GM23338 (cell line): ENCODE results near the gene PPP6R1. TPM values are rescaled to one million over a fixed set of nuclear protein-coding genes. Genes with fewer than 3 reads are reported as not detected.
"Not testable (repeated sequence)": the region's sequence is repeated elsewhere in the genome, so short reads cannot be mapped to it uniquely, and the experiment has no call there.

Experiments used
- ATAC-seq: fragments of 200-7000 bp; cut with Tn5 transposase; 3 replicates; pipeline ENCODE4 v1.9.1; 2020
- DNase-seq: peaks from one replicate; pipeline ENCODE4 v3.0.0-alpha.2; 2015; ENCODE audit warnings: low spot score
- H2AFZ ChIP-seq: fragments of 200-600 bp; sonication (generic); 2 replicates; pipeline ENCODE4 v1.8.0; 2016; ENCODE audit warnings: antibody characterized with exemption, mild to moderate bottlenecking, moderate library complexity
- H3F3A ChIP-seq: fragments of 200-600 bp; sonication (generic); replicated peaks from 2 replicates; pipeline ENCODE4 v1.8.0; 2017; ENCODE audit warnings: antibody characterized with exemption, mixed run types, low read depth
- H3K27ac ChIP-seq: fragments of 200-600 bp; sonication (generic); 2 replicates; pipeline ENCODE4 v1.6.1; 2016; ENCODE audit warnings: low read depth
- H3K27me3 ChIP-seq: fragments of 200-600 bp; sonication (generic); 2 replicates; pipeline ENCODE4 v1.8.0; 2016; ENCODE audit warnings: mild to moderate bottlenecking, mixed run types, moderate library complexity; ENCODE audit not compliant: insufficient read depth
- H3K36me3 ChIP-seq: fragments of 200-600 bp; sonication (generic); 2 replicates; pipeline ENCODE4 v1.8.0; 2016; ENCODE audit warnings: mild to moderate bottlenecking; ENCODE audit not compliant: insufficient read depth
- H3K4me1 ChIP-seq: fragments of 200-600 bp; sonication (generic); 2 replicates; pipeline ENCODE4 v1.8.0; 2016; ENCODE audit warnings: mild to moderate bottlenecking, moderate library complexity; ENCODE audit not compliant: insufficient read depth
- H3K4me2 ChIP-seq: fragments of 200-600 bp; sonication (generic); 2 replicates; pipeline ENCODE4 v1.7.1; 2017; ENCODE audit warnings: mixed run types
- H3K4me3 ChIP-seq: fragments of 200-600 bp; sonication (generic); 2 replicates; pipeline ENCODE4 v1.6.1; 2016; ENCODE audit warnings: mixed run types
- H3K79me2 ChIP-seq: fragments of 200-600 bp; sonication (generic); replicated peaks from 2 replicates; pipeline ENCODE4 v1.8.0; 2017; ENCODE audit warnings: mild to moderate bottlenecking; ENCODE audit not compliant: insufficient read depth
- H3K9me2 ChIP-seq: fragments of 200-600 bp; sonication (generic); 2 replicates; pipeline ENCODE4 v1.8.0; 2017; ENCODE audit not compliant: insufficient read depth
- H4K20me1 ChIP-seq: fragments of 200-600 bp; sonication (generic); replicated peaks from 2 replicates; pipeline ENCODE4 v1.8.0; 2017; ENCODE audit warnings: mild to moderate bottlenecking; ENCODE audit not compliant: insufficient read depth
- H3K27ac Mint-ChIP-seq: 2 replicates; pipeline ENCODE4 v1.8.0; 2020; ENCODE audit warnings: inconsistent platforms, mild to moderate bottlenecking, moderate library complexity, mixed read lengths
- H3K27me3 Mint-ChIP-seq: 3 replicates; pipeline ENCODE4 v1.8.0; 2022; ENCODE audit warnings: low read depth, mild to moderate bottlenecking, moderate library complexity, mixed read lengths, inconsistent platforms; ENCODE audit not compliant: insufficient read depth, poor library complexity
- H3K36me3 Mint-ChIP-seq: 3 replicates; pipeline ENCODE4 v1.8.0; 2021; ENCODE audit warnings: low read depth, mild to moderate bottlenecking, inconsistent platforms, moderate library complexity, mixed read lengths
- H3K4me1 Mint-ChIP-seq: 3 replicates; pipeline ENCODE4 v1.8.0; 2020; ENCODE audit warnings: mild to moderate bottlenecking, inconsistent platforms, mixed read lengths
- H3K4me3 Mint-ChIP-seq: 3 replicates; pipeline ENCODE4 v1.8.0; 2021; ENCODE audit warnings: moderate library complexity, mild to moderate bottlenecking, inconsistent platforms, mixed read lengths
- H3K9me3 Mint-ChIP-seq: 3 replicates; pipeline ENCODE4 v1.8.0; 2020; ENCODE audit warnings: moderate library complexity, mild to moderate bottlenecking, inconsistent platforms, mixed read lengths
- CREB1 ChIP-seq: fragments of 250-450 bp; sonication (Bioruptor Pico); IDR thresholded peaks from 2 replicates; pipeline ENCODE4 v1.5.0; 2020; ENCODE audit warnings: low read depth, mild to moderate bottlenecking, moderate library complexity
- EZH2 ChIP-seq: fragments of 200-600 bp; sonication (generic); IDR thresholded peaks from one replicate; pipeline ENCODE4 v1.8.0; 2017; ENCODE audit warnings: antibody characterized with exemption, mild to moderate bottlenecking, low read depth; ENCODE audit not compliant: unreplicated experiment
- EZH2phosphoT487 ChIP-seq: fragments of 200-600 bp; sonication (generic); IDR thresholded peaks from one replicate; pipeline ENCODE4 v1.8.1; 2018; ENCODE audit warnings: antibody characterized with exemption; ENCODE audit not compliant: unreplicated experiment
- NANOG ChIP-seq: IDR thresholded peaks from 2 replicates; pipeline ENCODE4 v1.6.1; 2016; ENCODE audit warnings: antibody characterized with exemption, borderline replicate concordance
- ZNF331 ChIP-seq: fragments of 250-450 bp; sonication (Bioruptor Pico); IDR thresholded peaks from 2 replicates; pipeline ENCODE4 v1.5.0; 2020; ENCODE audit warnings: low read depth, mild to moderate bottlenecking, moderate library complexity
- polyA plus RNA-seq: library from polyadenylated mRNA; unstranded; fragments of >200 nt; fragmentation: Nextera tagmentation; extraction: Ambion mirVana; gene quantifications from 2 replicates; pipeline ENCODE4 v1.2.1, GENCODE V29; 2016
- total RNA-seq: library from RNA; depleted of rRNA; stranded (reverse); fragments of >200 nt; shearing (Covaris generic); gene quantifications from 2 replicates; pipeline ENCODE4 v1.2.3, GENCODE V29; 2014
- TF ChIP-seq, protein P1 (sequence below): fragments of 250-450 bp; sonication (Bioruptor Pico); IDR thresholded peaks from 2 replicates; pipeline ENCODE4 v1.5.0; 2020; ENCODE audit warnings: mild to moderate bottlenecking, moderate library complexity
- TF ChIP-seq, protein P2 (sequence below): IDR thresholded peaks from 2 replicates; pipeline ENCODE4 v1.6.1; 2016; ENCODE audit warnings: antibody characterized with exemption

Gene PPP6R1
- total and polyA plus RNA-seq, 2 experiments from 2014 or later, result 22.2 to 70.8 TPM

DNA sequence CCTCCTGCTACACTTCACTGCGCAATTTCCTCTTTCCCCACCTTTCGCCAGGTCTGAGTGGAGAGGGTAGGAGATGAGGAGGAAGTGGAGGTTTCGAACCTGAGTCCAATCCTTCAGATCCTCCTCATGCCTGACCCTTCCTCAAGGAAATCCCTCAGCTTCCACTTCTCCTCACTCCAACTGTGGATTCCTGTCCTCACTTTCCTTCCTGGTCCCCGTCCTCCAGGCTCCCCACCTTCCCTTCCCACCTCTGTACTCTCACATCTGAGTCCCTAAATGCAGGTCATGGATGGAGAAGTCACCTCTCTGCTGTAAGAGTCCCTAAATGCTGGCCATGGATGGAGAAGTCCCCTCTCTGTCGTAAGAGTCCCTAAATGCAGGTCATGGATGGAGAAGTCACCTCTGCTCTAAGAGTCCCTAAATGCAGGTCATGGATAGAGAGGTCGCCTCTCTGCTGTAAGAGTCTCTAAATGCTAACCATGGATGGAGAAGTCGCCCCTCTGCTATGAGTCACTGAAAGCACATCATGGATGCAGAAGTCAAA lies 33.3 kb downstream of the PPP6R1 start (continued):
- TF ChIP-seq, protein P1, sequence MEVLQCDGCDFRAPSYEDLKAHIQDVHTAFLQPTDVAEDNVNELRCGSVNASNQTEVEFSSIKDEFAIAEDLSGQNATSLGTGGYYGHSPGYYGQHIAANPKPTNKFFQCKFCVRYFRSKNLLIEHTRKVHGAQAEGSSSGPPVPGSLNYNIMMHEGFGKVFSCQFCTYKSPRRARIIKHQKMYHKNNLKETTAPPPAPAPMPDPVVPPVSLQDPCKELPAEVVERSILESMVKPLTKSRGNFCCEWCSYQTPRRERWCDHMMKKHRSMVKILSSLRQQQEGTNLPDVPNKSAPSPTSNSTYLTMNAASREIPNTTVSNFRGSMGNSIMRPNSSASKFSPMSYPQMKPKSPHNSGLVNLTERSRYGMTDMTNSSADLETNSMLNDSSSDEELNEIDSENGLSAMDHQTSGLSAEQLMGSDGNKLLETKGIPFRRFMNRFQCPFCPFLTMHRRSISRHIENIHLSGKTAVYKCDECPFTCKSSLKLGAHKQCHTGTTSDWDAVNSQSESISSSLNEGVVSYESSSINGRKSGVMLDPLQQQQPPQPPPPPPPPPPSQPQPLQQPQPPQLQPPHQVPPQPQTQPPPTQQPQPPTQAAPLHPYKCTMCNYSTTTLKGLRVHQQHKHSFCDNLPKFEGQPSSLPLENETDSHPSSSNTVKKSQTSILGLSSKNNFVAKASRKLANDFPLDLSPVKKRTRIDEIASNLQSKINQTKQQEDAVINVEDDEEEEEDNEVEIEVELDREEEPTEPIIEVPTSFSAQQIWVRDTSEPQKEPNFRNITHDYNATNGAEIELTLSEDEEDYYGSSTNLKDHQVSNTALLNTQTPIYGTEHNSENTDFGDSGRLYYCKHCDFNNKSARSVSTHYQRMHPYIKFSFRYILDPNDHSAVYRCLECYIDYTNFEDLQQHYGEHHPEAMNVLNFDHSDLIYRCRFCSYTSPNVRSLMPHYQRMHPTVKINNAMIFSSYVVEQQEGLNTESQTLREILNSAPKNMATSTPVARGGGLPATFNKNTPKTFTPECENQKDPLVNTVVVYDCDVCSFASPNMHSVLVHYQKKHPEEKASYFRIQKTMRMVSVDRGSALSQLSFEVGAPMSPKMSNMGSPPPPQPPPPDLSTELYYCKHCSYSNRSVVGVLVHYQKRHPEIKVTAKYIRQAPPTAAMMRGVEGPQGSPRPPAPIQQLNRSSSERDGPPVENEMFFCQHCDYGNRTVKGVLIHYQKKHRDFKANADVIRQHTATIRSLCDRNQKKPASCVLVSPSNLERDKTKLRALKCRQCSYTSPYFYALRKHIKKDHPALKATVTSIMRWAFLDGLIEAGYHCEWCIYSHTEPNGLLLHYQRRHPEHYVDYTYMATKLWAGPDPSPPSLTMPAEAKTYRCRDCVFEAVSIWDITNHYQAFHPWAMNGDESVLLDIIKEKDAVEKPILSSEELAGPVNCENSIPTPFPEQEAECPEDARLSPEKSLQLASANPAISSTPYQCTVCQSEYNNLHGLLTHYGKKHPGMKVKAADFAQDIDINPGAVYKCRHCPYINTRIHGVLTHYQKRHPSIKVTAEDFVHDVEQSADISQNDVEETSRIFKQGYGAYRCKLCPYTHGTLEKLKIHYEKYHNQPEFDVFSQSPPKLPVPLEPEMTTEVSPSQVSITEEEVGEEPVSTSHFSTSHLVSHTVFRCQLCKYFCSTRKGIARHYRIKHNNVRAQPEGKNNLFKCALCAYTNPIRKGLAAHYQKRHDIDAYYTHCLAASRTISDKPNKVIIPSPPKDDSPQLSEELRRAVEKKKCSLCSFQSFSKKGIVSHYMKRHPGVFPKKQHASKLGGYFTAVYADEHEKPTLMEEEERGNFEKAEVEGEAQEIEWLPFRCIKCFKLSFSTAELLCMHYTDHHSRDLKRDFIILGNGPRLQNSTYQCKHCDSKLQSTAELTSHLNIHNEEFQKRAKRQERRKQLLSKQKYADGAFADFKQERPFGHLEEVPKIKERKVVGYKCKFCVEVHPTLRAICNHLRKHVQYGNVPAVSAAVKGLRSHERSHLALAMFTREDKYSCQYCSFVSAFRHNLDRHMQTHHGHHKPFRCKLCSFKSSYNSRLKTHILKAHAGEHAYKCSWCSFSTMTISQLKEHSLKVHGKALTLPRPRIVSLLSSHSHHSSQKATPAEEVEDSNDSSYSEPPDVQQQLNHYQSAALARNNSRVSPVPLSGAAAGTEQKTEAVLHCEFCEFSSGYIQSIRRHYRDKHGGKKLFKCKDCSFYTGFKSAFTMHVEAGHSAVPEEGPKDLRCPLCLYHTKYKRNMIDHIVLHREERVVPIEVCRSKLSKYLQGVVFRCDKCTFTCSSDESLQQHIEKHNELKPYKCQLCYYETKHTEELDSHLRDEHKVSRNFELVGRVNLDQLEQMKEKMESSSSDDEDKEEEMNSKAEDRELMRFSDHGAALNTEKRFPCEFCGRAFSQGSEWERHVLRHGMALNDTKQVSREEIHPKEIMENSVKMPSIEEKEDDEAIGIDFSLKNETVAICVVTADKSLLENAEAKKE (CRISPR knock-in tag), result no peak
- TF ChIP-seq EZH2 (no peak), NANOG (no peak), ZNF331 (CRISPR knock-in tag) (no peak), CREB1 (CRISPR knock-in tag) (no peak), EZH2phosphoT487 (no peak)
- TF ChIP-seq, protein P2, sequence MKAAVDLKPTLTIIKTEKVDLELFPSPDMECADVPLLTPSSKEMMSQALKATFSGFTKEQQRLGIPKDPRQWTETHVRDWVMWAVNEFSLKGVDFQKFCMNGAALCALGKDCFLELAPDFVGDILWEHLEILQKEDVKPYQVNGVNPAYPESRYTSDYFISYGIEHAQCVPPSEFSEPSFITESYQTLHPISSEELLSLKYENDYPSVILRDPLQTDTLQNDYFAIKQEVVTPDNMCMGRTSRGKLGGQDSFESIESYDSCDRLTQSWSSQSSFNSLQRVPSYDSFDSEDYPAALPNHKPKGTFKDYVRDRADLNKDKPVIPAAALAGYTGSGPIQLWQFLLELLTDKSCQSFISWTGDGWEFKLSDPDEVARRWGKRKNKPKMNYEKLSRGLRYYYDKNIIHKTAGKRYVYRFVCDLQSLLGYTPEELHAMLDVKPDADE, result no peak

DNA sequence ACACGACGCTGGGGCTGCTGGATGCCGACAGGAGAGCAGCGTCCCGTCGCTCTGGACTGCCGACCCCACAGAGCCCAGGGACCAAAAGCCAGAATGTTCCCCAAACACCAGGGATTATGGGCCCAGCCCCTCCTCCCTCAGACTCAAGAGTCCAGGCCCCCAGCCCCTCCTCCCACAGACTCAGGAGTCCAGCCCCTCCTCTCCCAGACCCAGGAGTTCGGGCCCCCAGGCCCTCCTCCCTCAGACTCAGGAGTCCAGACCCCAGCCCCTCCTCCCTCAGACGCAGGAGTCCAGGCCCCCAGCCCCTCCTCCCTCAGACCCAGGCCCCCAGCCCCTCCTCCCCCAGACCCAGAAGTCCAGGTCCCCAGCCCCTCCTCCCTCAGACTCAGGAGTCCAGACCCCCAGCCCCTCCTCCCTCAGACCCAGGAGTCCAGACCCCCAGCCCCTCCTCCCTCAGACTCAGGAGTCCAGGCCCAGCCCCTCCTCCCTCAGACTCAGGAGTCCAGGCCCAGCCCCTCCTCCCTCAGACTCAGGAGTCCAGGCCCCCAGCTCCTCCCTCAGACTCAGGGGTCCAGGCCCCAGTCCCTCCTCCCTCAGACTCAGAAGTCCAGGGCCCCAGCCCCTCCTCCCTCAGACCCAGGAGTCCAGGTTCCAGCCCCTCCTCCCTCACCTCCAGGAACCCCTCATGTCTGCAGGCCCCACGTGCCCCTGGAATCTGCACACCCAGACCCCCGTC lies 34.0 kb downstream of the PPP6R1 start:
- not testable (repeated sequence) for H3K27me3 ChIP-seq, DNase-seq, H3K4me3 Mint-ChIP-seq, ATAC-seq, H3K36me3 ChIP-seq, H3K4me1 Mint-ChIP-seq, H3K4me3 ChIP-seq, H3K27ac ChIP-seq, H4K20me1 ChIP-seq, H3K4me2 ChIP-seq, H3K9me3 Mint-ChIP-seq, H3F3A ChIP-seq, H3K79me2 ChIP-seq, H2AFZ ChIP-seq, H3K9me2 ChIP-seq, H3K4me1 ChIP-seq, H3K27ac Mint-ChIP-seq
- peaks cover 15% of the 10 kb centered on the region for H3K27me3 Mint-ChIP-seq
- peaks cover 11% of the 10 kb centered on the region for H3K36me3 Mint-ChIP-seq
